C4-2B (cell line): ENCODE data around the gene SMIM24.
"Not testable (repeated sequence)": the region's sequence is repeated elsewhere in the genome, so short reads cannot be mapped to it uniquely, and the experiment has no call there.

Experiments used
- ZFX ChIP-seq: fragments of 450-650 bp; IDR thresholded peaks from 2 replicates; pipeline ENCODE4 v1.6.1; 2017
- TF ChIP-seq, protein P1 (sequence below): fragments of 450-650 bp; conservative IDR thresholded peaks from 2 replicates; pipeline ENCODE4 v1.5.1; 2017; ENCODE audit warnings: mild to moderate bottlenecking

DNA sequence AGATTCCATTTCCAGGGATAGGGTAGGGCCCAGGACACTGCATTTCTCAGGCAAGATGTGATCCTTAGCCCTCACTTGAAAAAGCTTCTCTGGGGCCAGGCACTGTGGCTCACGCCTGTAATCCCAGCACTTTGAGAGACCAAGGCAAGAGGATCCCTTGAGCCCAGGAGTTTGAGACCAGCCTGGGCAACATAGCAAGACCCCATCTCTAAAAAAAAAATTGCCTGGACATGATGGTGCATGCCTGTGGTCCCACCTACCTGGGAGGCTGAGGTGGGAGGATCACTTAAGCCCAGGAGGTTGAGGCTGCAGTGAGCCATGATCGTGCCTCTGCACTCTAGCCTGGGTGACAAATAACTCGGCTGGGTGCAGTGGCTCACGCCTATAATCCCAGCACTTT lies 33.7 kb downstream of the SMIM24 start:
- TF ChIP-seq, protein P1, sequence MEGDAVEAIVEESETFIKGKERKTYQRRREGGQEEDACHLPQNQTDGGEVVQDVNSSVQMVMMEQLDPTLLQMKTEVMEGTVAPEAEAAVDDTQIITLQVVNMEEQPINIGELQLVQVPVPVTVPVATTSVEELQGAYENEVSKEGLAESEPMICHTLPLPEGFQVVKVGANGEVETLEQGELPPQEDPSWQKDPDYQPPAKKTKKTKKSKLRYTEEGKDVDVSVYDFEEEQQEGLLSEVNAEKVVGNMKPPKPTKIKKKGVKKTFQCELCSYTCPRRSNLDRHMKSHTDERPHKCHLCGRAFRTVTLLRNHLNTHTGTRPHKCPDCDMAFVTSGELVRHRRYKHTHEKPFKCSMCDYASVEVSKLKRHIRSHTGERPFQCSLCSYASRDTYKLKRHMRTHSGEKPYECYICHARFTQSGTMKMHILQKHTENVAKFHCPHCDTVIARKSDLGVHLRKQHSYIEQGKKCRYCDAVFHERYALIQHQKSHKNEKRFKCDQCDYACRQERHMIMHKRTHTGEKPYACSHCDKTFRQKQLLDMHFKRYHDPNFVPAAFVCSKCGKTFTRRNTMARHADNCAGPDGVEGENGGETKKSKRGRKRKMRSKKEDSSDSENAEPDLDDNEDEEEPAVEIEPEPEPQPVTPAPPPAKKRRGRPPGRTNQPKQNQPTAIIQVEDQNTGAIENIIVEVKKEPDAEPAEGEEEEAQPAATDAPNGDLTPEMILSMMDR = not testable (repeated sequence)
- TF ChIP-seq ZFX = not testable (repeated sequence)
